GM21528 (cell line): ENCODE measurements around the gene GIMAP8.
"Not testable (repeated sequence)": the region's sequence is repeated elsewhere in the genome, so short reads cannot be mapped to it uniquely, and the experiment has no call there.

ENCODE experiments used
- ATAC-seq: cut with Tn5 transposase; IDR thresholded peaks from one replicate; pipeline ENCODE4 v1.9.1; 2021; ENCODE audit warnings: mild to moderate bottlenecking, moderate library complexity; ENCODE audit not compliant: unreplicated experiment, low FRiP score

Gene GIMAP8

GRCh38 chr7:150461520-150461919, 11.1 kb downstream of the GIMAP8 start:
- ATAC-seq, result no peak

GRCh38 chr7:150462413-150462812, 12.0 kb downstream of the GIMAP8 start:
- ATAC-seq, result no peak

GRCh38 chr7:150463461-150463860, 13.0 kb downstream of the GIMAP8 start:
- no peak for ATAC-seq

GRCh38 chr7:150464962-150465361, 14.5 kb downstream of the GIMAP8 start:
- no peak for ATAC-seq

GRCh38 chr7:150465414-150465813, 15.0 kb downstream of the GIMAP8 start:
- ATAC-seq, result no peak

GRCh38 chr7:150466477-150466876, 16.0 kb downstream of the GIMAP8 start:
- ATAC-seq, result no peak

- ATAC-seq, result no peak
Observed at GRCh38 chr7:150468241-150468640, 17.8 kb downstream of the GIMAP8 start.

GRCh38 chr7:150471886-150472285, 21.5 kb downstream of the GIMAP8 start:
- no peak for ATAC-seq

GRCh38 chr7:150473902-150474301, 23.5 kb downstream of the GIMAP8 start:
- ATAC-seq, result no peak

GRCh38 chr7:150476285-150476684, 25.9 kb downstream of the GIMAP8 start:
- no peak for ATAC-seq

- no peak for ATAC-seq
Observed at GRCh38 chr7:150476819-150477631, 26.6 kb downstream of the GIMAP8 start.

- ATAC-seq, result no peak
Observed at GRCh38 chr7:150479023-150479716, 28.7 kb downstream of the GIMAP8 start.

GRCh38 chr7:150481186-150481920, 30.9 kb downstream of the GIMAP8 start:
- ATAC-seq, result no peak

GRCh38 chr7:150481922-150482321, 31.5 kb downstream of the GIMAP8 start:
- no peak for ATAC-seq

- not testable (repeated sequence) for ATAC-seq
Observed at GRCh38 chr7:150483514-150483913, 33.1 kb downstream of the GIMAP8 start.

- not testable (repeated sequence) for ATAC-seq
Observed at GRCh38 chr7:150484071-150484470, 33.6 kb downstream of the GIMAP8 start.

GRCh38 chr7:150487625-150488024, 37.2 kb downstream of the GIMAP8 start:
- no peak for ATAC-seq

GRCh38 chr7:150489782-150490181, 39.4 kb downstream of the GIMAP8 start:
- no peak for ATAC-seq

- not testable (repeated sequence) for ATAC-seq
Observed at GRCh38 chr7:150493442-150493841, 43.0 kb downstream of the GIMAP8 start.

- no peak for ATAC-seq
Observed at GRCh38 chr7:150502519-150502918, 52.1 kb downstream of the GIMAP8 start.

- ATAC-seq, result no peak
Observed at GRCh38 chr7:150503155-150503554, 52.7 kb downstream of the GIMAP8 start.
